Stimulated activated CD4-positive, alpha-beta T cell treated with anti-CD3 and anti-CD28 coated beads, Interleukin-4, amount 100 ng/mL, for 24 hours (primary cell): ENCODE results near the gene XPC.

Source experiments
- DNase-seq: peaks from one replicate; pipeline ENCODE4 v3.0.0-alpha.2; 2020

The XPC gene

DNA sequence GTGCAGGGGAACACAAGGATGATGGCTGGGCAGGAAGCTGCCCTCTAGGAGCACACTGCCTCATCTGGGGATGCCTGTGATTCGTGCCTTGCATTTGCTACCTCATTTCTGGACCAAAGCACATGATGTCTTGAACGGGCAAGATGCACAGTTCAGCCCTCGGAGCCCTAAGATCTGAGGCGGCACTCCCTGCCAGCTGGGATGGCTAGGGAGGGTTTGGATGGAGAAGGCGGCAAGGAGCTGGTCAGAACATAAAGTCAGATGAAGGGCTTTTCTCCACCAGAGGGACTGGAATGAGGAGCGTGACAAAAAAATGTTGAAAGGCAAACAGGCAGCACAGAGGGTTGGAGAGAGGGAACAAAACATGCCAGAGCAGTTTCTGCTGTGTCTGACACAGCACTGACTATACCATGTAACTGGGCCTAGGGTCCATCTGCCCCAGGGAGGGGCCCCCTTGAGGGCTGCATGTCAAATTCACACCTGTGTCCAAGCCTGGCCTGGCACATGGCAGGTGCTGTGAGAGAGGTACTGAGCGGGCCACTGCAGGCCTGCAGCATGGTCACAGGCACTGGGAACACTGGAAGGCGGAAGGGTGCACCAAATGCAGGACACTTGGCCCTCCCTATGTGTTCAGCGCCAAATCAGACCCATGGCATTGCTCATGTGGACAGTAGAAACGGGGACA is 31.9 kb downstream of the XPC start:
- DNase-seq = peak; percentile 2

DNA sequence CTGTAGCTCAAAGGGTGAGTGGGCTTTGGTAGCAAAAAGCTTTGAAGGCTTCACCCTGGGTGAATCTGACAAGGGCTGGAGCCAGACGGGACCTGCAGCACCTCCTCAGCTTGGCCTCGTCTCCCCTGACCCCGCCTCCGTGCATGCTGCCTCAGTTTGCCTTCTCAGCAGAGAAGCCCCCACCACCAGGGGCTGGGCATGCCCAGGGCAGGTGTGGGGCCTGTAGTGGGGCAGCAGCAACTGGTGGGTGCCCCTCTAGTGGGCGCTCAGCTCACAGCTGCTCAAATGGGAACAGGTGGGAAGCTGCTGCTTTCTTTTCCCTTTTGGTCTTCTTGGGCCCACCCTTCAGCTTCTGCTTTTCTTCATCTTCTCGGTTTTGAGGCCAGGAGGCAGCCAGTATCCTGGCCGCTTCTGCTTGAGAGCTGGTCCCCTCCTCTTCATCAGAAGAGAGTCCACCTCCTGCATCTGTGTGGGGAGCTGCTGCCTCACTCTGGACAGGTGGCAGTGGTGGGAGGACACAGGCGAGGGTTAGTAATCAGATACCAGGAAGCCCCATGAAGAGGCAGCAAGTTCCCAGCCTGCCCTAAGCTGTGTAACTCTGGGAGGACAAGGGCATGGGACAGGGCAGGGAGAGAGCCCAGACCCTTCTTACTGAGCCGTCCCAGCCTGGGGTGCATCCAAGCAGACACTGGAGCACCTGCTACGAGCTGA is 32.6 kb downstream of the XPC start:
- no peak for DNase-seq

DNA sequence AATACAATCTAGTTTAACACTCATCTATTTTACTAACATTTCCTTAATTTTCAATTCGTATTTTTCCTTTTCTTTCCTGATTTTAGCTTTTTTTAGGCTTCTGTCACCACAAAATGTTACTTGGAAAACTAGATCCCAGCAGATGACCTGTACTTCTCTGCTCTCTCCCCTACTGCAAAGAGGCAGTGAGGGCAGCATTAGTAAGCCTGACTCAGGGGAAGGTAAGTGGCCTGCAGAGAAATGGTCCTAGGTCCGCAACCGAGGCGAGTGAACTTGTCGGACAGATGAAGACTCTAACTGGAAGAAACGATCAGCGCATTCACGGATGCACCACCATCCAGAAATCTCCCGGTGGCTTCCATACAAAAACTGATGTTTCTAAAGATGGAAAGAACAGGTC is 33.2 kb downstream of the XPC start:
- DNase-seq = no peak

DNA sequence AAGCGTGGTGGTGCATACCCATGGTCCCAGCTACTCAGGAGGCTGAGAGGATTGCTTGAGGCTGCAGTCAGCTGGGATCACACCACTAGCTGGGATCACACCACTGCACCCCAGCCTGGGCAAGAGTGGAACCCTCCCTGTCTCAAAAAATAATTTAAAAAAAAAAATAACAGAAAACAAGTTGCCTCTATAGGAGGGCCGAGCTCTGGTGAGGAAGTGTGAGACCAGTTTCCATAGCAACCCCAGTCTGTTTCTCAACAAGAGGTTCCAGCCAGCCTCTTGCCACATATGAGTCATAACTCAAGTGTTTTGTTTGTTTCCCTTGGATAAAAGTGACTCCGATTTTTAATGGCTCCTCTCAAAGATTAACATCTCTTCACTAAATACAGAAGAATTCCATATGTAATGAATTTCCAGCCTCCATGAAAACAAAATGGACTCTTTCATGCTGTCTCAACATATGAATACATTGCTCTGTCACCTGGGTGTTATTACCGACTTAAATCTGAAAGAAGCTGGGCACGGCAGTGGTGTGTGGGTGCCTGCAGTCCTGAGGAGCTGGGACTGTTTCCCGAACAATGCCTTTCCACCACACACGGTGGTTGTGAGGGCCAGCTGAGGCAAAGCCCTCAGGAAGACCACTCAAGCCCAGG is 33.9 kb downstream of the XPC start:
- DNase-seq = peak; percentile 71

DNA sequence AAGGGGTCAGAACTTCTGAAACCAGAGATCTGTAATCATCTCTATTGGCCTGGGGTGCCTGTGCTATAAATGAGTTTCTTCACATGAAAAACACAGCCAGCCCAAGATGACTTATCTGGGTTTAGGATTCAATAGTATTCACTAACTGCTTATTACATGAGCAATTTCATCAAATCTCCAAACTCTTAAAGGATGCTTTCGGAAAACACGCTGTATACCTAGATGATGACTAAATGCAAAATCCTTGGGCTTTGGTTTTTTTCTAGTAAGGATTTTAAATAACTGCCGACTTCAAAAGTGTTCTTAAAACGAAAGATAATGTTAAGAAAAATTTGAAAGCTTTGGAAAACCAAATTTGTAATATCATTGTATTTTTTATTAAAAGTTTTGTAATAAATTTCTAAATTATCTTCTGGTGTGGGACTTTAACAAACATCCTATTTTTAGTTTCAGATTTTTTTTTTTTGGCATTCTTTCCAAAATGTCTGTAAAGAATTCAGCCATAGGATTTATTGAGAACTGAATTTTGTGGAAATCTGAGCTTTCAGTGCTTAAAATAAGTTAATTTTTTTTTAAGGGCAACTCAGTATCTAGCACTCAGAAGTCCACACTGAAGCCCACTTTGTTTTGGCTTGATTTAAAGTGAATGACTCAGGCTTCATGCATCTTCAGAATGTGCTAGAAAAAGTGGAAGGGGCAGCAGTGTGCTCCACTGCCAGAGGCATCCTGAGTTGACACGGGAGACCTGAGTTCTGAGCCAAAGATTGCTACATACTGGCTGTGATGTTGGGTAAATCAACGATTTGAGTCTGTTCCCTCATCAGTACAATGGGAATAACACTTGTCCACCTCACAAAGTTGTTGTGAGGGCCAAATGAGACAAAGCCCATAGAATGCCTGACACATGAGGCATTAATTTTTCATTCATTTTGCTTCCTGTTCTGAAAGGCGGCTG is 34.9 kb downstream of the XPC start:
- DNase-seq = no peak

DNA sequence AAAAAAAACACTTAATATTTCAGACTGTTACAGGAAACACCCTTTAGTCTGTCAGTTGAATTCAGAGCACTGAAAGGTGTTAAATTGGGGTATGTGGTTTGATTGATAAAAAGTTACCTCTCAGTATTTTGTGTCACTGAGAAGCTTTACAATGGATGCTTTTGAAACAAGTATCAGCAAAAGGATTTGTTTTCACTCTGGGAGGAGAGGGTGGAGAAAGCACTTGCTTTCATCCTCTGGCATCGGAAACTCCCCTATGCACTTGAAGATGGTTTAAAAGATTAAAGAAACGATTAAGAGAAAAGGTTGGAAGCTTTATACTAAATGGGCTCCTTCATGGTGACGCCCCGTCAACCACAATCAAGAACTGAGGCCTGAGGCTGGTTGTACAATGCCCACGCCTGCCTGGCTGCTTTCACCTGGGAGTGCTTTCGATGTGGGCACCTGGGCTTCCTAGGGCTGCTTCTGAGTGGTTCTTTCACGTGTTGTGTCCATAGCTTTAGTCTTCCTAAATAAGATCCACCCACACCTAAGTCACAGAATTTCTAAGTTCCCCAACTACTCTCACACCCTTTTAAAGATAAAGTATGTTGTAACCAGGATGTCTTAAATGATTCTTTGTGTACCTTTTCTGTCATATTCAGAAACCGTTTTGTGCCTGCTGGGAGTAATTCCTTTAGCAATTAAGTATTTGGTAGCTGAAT is 35.7 kb downstream of the XPC start:
- DNase-seq = peak; percentile 54

DNA sequence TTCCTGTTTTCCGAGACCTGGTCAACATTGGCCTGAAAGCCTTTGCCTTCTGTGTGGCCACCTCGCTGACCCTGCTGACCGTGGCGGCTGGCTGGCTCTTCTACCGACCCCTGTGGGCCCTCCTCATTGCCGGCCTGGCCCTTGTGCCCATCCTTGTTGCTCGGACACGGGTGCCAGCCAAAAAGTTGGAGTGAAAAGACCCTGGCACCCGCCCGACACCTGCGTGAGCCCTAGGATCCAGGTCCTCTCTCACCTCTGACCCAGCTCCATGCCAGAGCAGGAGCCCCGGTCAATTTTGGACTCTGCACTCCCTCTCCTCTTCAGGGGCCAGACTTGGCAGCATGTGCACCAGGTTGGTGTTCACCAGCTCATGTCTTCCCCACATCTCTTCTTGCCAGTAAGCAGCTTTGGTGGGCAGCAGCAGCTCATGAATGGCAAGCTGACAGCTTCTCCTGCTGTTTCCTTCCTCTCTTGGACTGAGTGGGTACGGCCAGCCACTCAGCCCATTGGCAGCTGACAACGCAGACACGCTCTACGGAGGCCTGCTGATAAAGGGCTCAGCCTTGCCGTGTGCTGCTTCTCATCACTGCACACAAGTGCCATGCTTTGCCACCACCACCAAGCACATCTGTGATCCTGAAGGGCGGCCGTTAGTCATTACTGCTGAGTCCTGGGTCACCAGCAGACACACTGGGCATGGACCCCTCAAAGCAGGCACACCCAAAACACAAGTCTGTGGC is 36.6 kb downstream of the XPC start:
- DNase-seq = no peak

DNA sequence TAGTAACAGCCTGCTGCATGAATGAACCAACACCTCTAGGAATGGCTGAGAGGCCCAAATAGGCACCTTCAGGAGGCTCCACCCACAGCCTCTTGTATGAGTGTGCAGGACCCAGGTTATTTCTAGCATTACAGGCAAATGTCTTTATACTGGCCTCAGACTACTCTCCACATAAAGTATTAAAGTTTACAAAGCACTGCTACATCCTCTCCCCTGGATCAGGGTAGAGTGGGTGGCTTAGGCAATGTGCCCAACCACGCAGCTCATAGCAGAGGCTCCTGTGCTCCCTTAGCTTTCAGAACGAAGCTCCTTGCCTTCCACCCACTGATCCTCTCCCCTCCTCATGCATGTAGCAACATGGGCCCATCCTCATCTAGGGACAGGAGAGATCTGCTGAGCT is 37.3 kb downstream of the XPC start:
- DNase-seq = no peak

DNA sequence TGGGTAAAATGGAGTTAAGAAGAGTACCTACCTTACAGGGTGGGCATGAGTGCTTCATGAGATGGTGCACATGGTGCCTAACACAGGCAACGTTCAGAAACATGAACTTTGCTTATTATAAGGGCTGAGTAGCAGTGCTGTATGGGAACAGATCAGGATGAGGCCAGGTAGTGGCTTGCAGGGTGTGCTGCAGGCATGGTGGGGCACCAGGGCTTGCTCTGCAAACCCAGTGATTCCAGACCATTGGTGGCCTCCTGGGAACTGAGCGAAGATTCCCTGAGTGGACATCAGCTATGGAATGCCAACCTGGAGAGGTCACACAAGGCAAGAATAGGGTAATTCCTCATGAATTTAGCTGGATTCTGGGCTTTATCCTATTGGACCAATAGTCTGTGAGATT is 37.7 kb downstream of the XPC start:
- no peak for DNase-seq

DNA sequence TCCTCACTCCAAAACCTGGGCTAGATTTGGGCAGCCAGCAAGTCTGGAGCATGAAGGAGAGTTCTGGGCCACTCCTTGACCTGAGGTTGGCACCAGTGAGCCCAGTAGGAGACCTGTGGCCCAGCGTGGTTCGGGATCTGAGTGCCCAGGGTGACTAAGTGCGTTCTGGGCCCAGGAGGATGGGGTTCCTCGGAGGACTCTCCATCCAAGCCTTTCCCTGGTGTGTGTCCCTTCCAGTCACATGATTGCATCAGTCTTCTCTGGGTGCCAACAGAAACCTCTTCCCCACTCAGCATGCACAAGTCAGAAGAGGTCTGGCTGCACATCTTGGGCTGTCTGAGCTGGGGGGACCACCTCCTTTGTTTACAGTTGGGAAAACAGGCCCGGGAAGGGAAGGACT is 38.6 kb downstream of the XPC start:
- DNase-seq = no peak

DNA sequence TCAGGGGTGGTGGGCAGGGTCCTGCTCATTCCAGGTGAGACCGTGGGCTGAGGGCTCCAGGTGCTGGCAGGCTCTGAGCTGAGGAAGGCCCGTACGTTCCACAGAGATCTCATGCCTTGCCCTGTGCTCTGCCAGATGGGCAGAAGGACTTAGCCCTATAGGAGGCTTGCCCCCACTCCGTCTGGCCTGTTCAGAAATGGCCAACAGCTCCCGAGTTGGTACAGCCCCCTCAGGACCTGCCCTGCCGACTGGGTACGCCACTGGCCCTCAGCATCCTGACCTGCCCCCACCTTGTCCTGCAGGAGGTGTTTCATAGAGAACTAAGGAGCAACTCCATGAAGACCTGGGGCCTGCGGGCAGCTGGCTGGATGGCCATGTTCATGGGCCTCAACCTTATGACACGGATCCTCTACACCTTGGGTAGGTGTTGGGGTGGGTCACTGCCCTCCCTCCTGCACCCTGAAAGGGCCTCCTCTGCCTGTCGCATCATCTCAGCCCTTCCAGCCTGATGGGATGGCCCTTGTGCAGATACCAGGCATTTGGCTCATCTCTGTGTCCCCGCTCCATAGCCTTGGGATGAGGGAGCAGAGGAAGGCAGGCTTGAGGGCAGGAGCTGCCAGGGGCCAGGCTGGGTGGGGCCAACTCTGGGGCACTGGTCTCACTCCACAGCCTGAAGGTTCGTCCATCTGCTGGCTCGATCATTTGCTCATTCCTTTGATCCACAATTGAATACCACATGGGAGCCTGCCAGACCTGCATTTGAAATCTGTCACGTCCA is 39.3 kb downstream of the XPC start:
- DNase-seq = no peak

DNA sequence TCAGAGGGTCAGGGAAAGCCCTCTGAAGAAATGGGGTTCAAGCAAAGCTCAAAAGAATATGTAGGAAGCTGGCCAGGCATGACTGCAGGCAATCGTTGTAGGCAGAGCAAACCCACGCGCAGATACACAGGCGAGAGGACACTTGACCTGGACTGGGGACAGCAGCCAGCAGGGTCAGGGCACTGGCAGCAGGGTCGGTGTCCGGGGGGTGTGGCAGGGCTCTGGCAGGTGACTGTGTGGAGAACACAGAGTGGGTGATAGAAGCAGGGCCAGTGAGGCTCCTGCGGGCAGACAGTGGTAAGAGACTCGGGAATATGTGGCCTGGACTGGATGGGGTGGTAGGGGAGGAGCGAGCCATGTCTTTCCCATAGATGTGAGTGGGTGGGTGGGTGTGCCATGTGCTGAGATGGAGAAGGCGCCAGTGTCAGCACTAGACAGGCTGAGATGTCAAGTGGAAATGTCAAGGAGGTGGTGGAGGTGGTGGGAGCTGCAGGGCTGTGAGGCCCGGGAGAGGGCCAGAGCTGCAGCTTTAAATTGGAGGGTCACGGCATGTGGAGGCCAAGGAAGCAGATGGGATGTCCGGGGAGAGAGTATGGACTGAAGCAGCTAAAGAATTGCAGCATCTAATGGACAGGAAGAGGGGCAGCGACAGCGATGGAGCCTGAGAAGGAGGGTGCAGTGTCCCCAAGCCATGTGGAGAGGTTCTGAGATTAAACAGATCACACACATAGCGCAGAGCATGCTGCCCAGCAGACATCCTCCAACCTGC is 40.1 kb downstream of the XPC start:
- DNase-seq = no peak

DNA sequence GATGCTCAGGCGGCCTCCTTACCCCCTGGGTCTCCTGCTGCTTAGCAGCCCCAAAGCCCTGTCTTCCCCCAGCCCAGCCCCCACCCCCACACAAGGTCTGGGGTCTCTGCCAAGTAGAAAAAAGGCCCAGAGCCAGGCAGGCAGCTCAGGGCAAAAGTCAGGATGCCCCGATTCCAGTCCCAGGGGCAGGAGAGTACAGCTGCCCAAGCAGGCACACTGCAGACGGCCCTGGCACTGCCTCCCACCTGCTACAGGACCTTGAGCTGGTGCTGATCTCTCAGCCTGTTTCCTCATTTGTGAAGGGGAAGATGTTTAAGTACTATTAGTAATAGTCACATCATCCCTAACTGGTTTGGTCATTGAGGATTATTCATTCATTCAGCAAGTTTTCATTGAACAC is 41.0 kb downstream of the XPC start:
- no peak for DNase-seq

DNA sequence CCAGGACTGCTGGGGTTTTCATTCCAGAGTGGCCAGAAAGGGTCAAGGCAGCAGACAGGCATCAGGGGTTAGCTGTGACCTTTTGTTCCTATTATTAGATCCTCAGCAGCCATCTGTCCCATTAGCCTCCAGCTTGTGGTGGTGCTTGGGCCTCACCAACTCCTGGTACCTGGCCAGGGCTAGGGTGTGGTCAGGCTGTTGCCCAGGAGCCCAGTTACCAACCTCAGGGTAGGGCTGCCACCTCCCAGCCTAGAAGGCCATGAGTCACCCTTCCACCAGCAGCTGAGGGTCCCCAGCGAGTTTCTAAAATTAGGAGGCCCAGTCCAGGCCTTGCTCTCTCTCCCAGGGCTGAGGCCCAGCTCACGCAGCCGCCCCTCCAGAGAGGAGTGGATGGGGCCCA is 41.4 kb downstream of the XPC start:
- DNase-seq = no peak

DNA sequence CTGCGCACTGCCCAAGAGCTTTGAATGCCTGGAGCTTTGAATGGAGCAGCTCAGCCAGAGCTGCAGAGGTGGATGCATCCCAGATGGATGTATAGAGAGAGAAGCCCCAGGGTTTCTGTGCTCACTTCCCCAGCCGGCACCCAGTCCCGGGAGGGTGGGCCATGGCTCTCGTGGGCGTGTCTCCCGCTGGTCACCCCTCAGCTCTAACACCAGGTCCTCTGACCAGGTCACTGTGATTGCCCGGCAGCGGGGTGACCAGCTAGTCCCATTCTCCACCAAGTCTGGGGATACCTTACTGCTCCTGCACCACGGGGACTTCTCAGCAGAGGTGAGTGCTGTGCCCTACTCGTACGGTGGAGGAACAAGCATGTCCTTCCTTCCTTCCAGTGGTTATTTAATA is 42.8 kb downstream of the XPC start:
- no peak for DNase-seq

DNA sequence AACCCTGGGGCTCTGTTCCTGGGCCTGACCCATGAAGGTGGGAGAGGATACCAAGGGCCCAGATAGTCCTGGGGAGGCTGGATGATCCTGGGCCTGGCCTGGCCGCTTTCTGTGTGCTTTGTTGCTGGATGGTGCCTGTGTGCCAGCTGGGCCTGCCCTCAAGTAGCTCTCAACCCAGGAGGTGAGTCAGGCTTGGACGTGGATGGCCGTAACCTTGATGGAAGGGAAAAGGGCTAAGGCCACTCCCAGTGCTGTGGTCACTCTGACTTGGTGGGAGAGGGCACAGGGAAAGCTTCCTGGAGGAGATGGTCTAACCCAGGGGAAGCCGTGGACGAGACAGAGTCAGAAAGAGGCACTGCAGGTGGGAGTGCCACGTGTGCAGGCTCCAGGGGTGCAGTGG is 44.1 kb downstream of the XPC start:
- no peak for DNase-seq

DNA sequence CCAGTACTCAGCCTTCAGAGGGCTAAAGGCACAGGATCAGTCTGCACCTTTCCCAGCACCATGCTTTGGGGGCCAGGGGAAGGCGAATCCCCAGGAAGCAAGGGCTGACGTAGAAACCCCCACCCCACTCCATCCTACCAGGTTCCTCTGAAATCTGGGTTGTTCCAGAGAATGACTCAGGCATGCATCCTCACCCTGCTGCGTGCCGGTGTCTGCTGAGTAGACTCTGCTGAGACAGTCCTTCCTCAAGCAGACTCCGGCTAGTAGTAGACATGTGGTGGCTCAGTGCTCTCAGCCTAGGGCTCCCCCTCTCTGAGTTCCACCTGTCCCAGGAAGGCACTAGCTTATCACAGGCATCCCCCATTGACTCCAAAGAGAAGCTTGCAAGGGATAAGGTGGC is 44.5 kb downstream of the XPC start:
- no peak for DNase-seq

DNA sequence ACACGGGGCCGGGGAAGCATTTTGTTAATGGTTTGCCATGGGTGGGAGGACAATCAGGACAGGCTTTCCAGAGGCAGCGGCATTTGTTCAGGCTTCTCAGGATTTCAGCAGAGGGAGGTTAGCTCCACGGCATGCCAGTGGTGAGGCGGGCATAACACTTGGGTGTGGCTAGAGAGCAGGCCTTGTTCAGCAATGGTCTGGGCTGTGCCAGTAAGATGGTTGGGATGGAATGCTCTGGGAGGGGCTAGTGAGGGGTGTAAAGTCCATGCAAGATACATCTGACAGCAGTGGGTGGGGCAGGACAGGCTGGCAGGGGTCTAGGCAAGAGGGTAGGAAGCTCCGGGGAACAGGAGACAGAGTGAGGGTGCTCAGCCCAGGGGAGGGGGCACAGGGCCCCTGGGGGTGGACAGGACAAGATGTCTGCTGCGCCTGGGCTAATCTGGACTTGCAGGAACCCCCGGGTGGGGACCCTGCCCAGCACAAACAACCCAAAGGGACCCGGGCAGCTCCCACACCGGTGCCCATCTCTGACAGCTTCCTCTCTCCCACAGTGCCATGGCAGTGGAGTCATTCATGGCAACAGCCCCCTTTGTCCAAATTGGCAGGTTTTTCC is 45.1 kb downstream of the XPC start:
- DNase-seq = no peak

DNA sequence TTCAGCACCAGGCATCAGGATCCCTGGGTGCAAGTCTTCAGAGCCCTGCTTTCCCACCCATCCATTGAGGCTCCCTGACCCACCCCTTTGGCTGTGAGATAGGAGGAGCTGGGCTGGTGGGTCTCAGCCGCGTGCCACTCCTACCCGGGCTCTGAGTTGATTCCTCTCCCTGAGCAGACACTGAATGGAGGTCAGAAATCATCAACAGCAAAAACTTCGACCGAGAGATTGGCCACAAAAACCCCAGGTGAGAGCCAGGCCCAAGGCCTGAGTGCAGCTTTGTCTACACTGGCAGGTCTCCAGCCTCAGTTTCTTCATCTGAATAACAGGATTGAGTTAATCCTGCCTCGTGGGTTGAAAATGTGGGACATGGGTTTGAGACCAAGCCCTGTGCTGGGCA is 45.7 kb downstream of the XPC start:
- no peak for DNase-seq

DNA sequence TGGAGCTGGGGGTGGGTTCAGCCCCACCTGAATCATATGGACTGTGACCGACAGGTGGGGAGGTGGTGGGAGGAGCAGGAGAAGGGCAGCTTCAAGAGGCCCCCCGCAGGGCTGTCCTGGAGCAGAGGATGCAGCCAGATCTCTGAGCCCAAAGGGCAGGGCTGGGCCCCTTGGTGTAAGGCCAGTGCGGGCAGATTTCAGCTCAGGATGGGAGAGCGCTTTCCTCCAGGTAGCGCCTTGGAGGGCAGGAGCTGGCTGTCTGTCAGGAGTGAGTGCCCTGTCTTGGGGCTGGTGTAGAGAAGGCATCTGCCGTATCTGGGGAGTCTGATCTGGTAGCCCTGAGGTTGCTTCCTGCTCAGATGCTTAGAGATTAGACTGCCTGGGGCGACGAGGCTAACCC is 46.3 kb downstream of the XPC start:
- no peak for DNase-seq
